ENCODE results near the gene SDSL. TPM values are rescaled to one million over a fixed set of nuclear protein-coding genes. Genes with fewer than 3 reads are reported as not detected.

The SDSL gene
- total RNA-seq, 1 experiment from 2014 or later: 0.46 TPM

DNA sequence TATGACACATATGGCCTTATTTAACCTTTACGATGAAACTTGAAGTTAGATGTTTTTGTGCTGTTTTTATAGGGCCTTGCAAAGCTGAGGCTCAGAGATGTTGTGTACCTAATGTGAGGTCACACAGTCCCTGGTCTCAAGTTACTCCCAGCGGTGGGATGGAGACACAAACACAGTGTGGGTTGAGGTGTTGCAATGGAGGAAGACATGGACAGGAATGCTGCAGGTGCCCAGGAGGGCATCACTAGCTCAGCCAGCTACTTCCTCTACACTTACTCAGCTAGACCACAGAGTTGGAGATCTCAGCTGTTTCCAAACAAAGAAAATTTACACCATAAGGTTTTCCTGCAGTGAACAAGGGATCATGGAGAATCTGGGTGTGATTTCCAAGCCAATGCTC lies 34.0 kb downstream of the SDSL start:
- Mint-ChIP-seq H3K27me3 (ENCODE audit: low read depth) (peaks cover 45% of the 10 kb centered on the region), H3K9me3 (no peaks in the 10 kb centered on the region; a peak in 1 of 5 replicates), H3K4me1 (peaks cover 9 to 16% of the 10 kb centered on the region in 2 experiments), H3K27ac (no peak overlapping the region; a peak in 1 of 7 replicates), H3K4me3 (no peak overlapping the region), H3K36me3 (ENCODE audit: insufficient read depth in 1 of 3, low read depth in 3 of 3) (no peaks in the 10 kb centered on the region)
- Histone ChIP-seq H2BK20ac (ENCODE audit: low read depth, low read length, poor library complexity, severe bottlenecking) (no peak overlapping the region), H2BK15ac (ENCODE audit: low read depth, low read length) (no peak overlapping the region), H3K4me1 (ENCODE audit: insufficient read depth, low read length) (peaks cover 2% of the 10 kb centered on the region; the same call in 1 of the 2 replicates), H3T11ph (ENCODE audit: low read length) (no peak overlapping the region), H3K79me1 (ENCODE audit: insufficient read depth, low read depth, low read length, poor library complexity, severe bottlenecking) (no peaks in the 10 kb centered on the region), H3K23me2 (ENCODE audit: insufficient read length, low read depth, low read length, poor library complexity, severe bottlenecking) (no peaks in the 10 kb centered on the region), H3K18ac (ENCODE audit: insufficient read length, low read depth, low read length) (no peak overlapping the region), H3K4me2 (ENCODE audit: insufficient read depth, insufficient read length, low read length) (no peak overlapping the region), H3K23ac (ENCODE audit: insufficient read length, low read depth, low read length) (no peak overlapping the region), H2BK12ac (ENCODE audit: insufficient read length, low read depth, low read length) (no peak overlapping the region), H4K5ac (ENCODE audit: insufficient read length, low read depth, low read length) (no peak overlapping the region), H2BK120ac (ENCODE audit: low read depth, low read length, poor library complexity, severe bottlenecking) (no peak overlapping the region), H4K91ac (ENCODE audit: insufficient read length, low read depth, low read length) (no peak overlapping the region), H3K14ac (ENCODE audit: insufficient read depth, low read length) (no peak overlapping the region), H3K56ac (ENCODE audit: insufficient read length, low read depth, low read length) (no peak overlapping the region), H3K9ac (ENCODE audit: extremely low read depth, insufficient read length, low read length) (no peak overlapping the region), H3K27me3 (ENCODE audit: insufficient read depth, low read length) (no peaks in the 10 kb centered on the region; the same call in 1 of the 2 replicates), H4K8ac (replicated peaks; ENCODE audit: insufficient read length, low read depth, low read length) (no peak overlapping the region), H3K79me2 (ENCODE audit: insufficient read depth, low read length) (no peaks in the 10 kb centered on the region), H3K9me3 (ENCODE audit: control insufficient read depth, low read depth, low read length) (no peaks in the 10 kb centered on the region), H4K20me1 (ENCODE audit: control insufficient read depth, insufficient read depth, insufficient read length) (no peaks in the 10 kb centered on the region), H2AFZ (ENCODE audit: low read length) (no peak overlapping the region), H3K27ac (ENCODE audit: insufficient read length, low read depth, low read length) (no peak overlapping the region), H2BK5ac (ENCODE audit: insufficient read length, low read length) (no peak overlapping the region), H2AK5ac (ENCODE audit: insufficient read length, low read length) (no peak overlapping the region), H3K4ac (ENCODE audit: low read depth, low read length) (no peak overlapping the region)
- TF ChIP-seq, protein P1, sequence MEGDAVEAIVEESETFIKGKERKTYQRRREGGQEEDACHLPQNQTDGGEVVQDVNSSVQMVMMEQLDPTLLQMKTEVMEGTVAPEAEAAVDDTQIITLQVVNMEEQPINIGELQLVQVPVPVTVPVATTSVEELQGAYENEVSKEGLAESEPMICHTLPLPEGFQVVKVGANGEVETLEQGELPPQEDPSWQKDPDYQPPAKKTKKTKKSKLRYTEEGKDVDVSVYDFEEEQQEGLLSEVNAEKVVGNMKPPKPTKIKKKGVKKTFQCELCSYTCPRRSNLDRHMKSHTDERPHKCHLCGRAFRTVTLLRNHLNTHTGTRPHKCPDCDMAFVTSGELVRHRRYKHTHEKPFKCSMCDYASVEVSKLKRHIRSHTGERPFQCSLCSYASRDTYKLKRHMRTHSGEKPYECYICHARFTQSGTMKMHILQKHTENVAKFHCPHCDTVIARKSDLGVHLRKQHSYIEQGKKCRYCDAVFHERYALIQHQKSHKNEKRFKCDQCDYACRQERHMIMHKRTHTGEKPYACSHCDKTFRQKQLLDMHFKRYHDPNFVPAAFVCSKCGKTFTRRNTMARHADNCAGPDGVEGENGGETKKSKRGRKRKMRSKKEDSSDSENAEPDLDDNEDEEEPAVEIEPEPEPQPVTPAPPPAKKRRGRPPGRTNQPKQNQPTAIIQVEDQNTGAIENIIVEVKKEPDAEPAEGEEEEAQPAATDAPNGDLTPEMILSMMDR (conservative IDR thresholded peaks at IDR 0.05): no peak
- no CpG with 5 or more reads among the region's 2 CpGs for WGBS (ENCODE audit: extremely low coverage, insufficient read length, low lambda C conversion rate)
- no peak for DNase-seq
